Liver (tissue), 10 donors: ENCODE measurements around the gene RNU6-9. TPM values are rescaled to one million over a fixed set of nuclear protein-coding genes. Genes with fewer than 3 reads are reported as not detected.

ENCODE experiments used
- DNase-seq: peaks from one replicate; pipeline ENCODE4 v3.0.0-alpha.2; 2017; ENCODE audit warnings: low spot score
- H3K27ac ChIP-seq, 2 donors: one replicate each; pipeline ENCODE4 v1.7.0; 2013; ENCODE audit warnings: inconsistent platforms in 2 of 2, low read length in 2 of 2, control low read depth in 1 of 2, low read depth in 1 of 2, mild to moderate bottlenecking in 1 of 2
- H3K27me3 ChIP-seq, 4 donors: one replicate each; pipeline versions ENCODE4 v1.6.1 to v1.7.0; 2013; ENCODE audit warnings: low read length in 3 of 4, inconsistent platforms in 1 of 4, mild to moderate bottlenecking in 1 of 4, moderate library complexity in 1 of 4; ENCODE audit not compliant: control insufficient read depth in 4 of 4, insufficient read depth in 4 of 4
- H3K36me3 ChIP-seq, 4 donors: one replicate each; pipeline versions ENCODE4 v1.6.1 to v1.7.0; 2013; ENCODE audit warnings: low read length in 3 of 4, mild to moderate bottlenecking in 3 of 4, low read depth in 1 of 4, moderate library complexity in 1 of 4; ENCODE audit not compliant: control insufficient read depth in 4 of 4, insufficient read depth in 3 of 4
- H3K4me1 ChIP-seq, 4 donors: one replicate each; pipeline versions ENCODE4 v1.6.1 to v1.7.0; 2013; ENCODE audit warnings: low read length in 3 of 4, mild to moderate bottlenecking in 3 of 4, moderate library complexity in 1 of 4; ENCODE audit not compliant: control insufficient read depth in 4 of 4, insufficient read depth in 4 of 4
- H3K4me3 ChIP-seq, 3 donors: one replicate each; pipeline versions ENCODE4 v1.6.1 to v1.7.0; 2013; ENCODE audit warnings: low read length in 3 of 3, control low read depth in 1 of 3, low read depth in 1 of 3, mild to moderate bottlenecking in 1 of 3
- H3K9ac ChIP-seq, 2 donors: one replicate each; pipeline ENCODE4 v1.7.0; 2013; ENCODE audit warnings: low read length in 2 of 2, mild to moderate bottlenecking in 2 of 2, moderate library complexity in 2 of 2, control low read depth in 1 of 2, low read depth in 1 of 2
- H3K9me3 ChIP-seq, 4 donors: one replicate each; pipeline versions ENCODE4 v1.6.1 to v1.7.0; 2013; ENCODE audit warnings: low read length in 3 of 4; ENCODE audit not compliant: control insufficient read depth in 4 of 4
- HNF4G ChIP-seq: IDR thresholded peaks from 2 replicates; pipeline ENCODE4 v1.6.1; 2016; ENCODE audit warnings: antibody characterized with exemption
- NR2F2 ChIP-seq: IDR thresholded peaks from 2 replicates; pipeline ENCODE4 v1.6.1; 2016; ENCODE audit warnings: antibody characterized with exemption
- RAD21 ChIP-seq, 2 donors: IDR thresholded peaks; 2 replicates each; pipeline ENCODE4 v1.6.1; 2016; ENCODE audit warnings: antibody characterized with exemption in 2 of 2, mild to moderate bottlenecking in 2 of 2
- SP1 ChIP-seq: IDR thresholded peaks from 2 replicates; pipeline ENCODE4 v1.6.1; 2018; ENCODE audit warnings: antibody characterized with exemption, mild to moderate bottlenecking
- WGBS: extraction: QIAGEN DNeasy Blood & Tissue Kit; methylation state at CpG from one replicate; pipeline ENCODE4 v1.1.7; 2013; 5-methylcytosine and 5-hydroxymethylcytosine counted together
- polyA plus RNA-seq, 2 donors: library from polyadenylated mRNA; stranded (reverse) in 1 of 2; unstranded in 1 of 2; fragments of 200-250 nt in 1 of 2; fragments of >200 nt in 1 of 2; fragmentation: Nextera tagmentation in 1 of 2; extraction: Ambion mirVana in 1 of 2; gene quantifications; one replicate each; pipeline versions ENCODE4 v1.2.1 to v1.2.3, GENCODE V29; 2013 to 2015
- small RNA-seq: library from RNA; depleted of rRNA; stranded (forward); fragments of <200 nt; gene quantifications from one replicate; pipeline ENCODE3, GENCODE V24; 2014
- total RNA-seq, 2 donors: library from RNA; depleted of rRNA; stranded (reverse); fragments of >200 nt; gene quantifications; one replicate each; pipeline ENCODE4 v1.2.3, GENCODE V29; 2014
- TF ChIP-seq, protein P1 (sequence below): fragments of 150-350 bp; IDR thresholded peaks from 2 replicates; pipeline ENCODE4 v1.5.1; 2017; ENCODE audit warnings: improper control_type of control experiment, low read depth, low read length; ENCODE audit not compliant: missing input control
- TF ChIP-seq, protein P2 (sequence below): IDR thresholded peaks from 2 replicates; pipeline ENCODE4 v1.6.1; 2016; ENCODE audit warnings: antibody characterized with exemption, mild to moderate bottlenecking
- donor health status: healthy.
- donor health status: healthy.
- donor health status: healthy.
- donor health status: healthy.
- donor health status: healthy.

RNU6-9 gene
- total and polyA plus RNA-seq, 4 donors = not detected

DNA sequence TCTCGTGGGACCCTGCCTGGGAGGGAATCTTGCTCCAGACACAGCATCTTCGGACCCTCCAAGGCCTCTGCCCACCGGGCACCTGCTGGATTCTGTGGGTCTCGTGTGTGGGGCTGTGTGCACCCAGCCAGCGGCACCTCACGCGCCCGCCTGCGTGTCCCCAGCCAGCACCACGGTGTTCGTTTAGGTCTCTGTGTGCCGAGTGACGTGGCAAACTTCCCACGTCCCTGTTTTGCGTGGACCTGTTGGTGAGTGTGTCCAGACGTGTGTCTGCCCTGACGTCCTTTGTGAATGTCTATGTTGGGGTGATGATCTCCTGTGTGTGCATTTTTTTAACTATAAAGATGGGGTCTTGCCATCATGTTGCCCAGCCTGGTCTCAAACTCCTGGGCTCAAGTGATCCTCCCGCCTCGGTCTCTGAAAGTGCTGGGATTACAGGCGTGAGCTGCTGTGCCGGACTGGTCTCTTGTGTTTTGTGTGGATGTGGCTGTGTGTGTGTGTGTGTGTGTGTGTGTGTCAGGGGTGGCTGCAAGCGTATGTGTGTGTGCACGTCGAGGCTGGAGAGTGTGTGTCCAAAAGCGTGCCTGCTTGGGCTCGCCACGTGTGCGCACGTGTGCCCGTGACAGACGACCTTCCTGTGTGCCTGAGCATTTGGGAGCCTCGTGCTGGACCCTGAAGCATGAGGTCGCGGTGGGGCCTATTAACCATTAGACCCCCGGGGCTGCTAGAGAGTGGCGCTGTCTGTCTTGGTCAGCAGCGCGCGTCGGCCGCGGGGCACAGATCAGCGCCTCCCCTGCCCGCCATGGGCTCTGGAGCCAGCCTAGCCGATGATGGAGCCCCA, 48.2 kb downstream of the RNU6-9 start:
- DNase-seq = no peak
- H3K36me3 ChIP-seq = no peaks in the 10 kb centered on the region
- no peaks in the 10 kb centered on the region for H3K9me3 ChIP-seq
- peak overlapping the region in 1 of 2 donors; percentile 25 for H3K9ac ChIP-seq
- no peaks in the 10 kb centered on the region for H3K27me3 ChIP-seq
- peaks cover 18 to 33% (median 24%) of the 10 kb centered on the region in 4 donors for H3K4me1 ChIP-seq
- no peak for TF ChIP-seq NR2F2
- H3K27ac ChIP-seq = peak overlapping the region; percentile 77 to 89
- peak overlapping the region in 1 of 3 donors; percentile 37 for H3K4me3 ChIP-seq
- 69% methylated on average over 45 of the region's 45 CpGs for WGBS

GRCh38 chr19:942133-942645, 48.9 kb downstream of the RNU6-9 start:
- H3K9me3 ChIP-seq = no peaks in the 10 kb centered on the region
- 94% methylated on average over 32 of the region's 32 CpGs for WGBS
- no peak overlapping the region for H3K27ac ChIP-seq
- H3K36me3 ChIP-seq = no peaks in the 10 kb centered on the region
- peaks cover 18 to 33% (median 24%) of the 10 kb centered on the region in 4 donors for H3K4me1 ChIP-seq
- no peak for DNase-seq
- no peak overlapping the region for H3K9ac ChIP-seq
- H3K4me3 ChIP-seq = no peak overlapping the region
- no peaks in the 10 kb centered on the region for H3K27me3 ChIP-seq
- TF ChIP-seq HNF4G (no peak), SP1 (no peak), RAD21 (IDR thresholded peaks at IDR 0.05) (no peak)
- TF ChIP-seq, protein P1, sequence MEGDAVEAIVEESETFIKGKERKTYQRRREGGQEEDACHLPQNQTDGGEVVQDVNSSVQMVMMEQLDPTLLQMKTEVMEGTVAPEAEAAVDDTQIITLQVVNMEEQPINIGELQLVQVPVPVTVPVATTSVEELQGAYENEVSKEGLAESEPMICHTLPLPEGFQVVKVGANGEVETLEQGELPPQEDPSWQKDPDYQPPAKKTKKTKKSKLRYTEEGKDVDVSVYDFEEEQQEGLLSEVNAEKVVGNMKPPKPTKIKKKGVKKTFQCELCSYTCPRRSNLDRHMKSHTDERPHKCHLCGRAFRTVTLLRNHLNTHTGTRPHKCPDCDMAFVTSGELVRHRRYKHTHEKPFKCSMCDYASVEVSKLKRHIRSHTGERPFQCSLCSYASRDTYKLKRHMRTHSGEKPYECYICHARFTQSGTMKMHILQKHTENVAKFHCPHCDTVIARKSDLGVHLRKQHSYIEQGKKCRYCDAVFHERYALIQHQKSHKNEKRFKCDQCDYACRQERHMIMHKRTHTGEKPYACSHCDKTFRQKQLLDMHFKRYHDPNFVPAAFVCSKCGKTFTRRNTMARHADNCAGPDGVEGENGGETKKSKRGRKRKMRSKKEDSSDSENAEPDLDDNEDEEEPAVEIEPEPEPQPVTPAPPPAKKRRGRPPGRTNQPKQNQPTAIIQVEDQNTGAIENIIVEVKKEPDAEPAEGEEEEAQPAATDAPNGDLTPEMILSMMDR = no peak
- TF ChIP-seq, protein P2, sequence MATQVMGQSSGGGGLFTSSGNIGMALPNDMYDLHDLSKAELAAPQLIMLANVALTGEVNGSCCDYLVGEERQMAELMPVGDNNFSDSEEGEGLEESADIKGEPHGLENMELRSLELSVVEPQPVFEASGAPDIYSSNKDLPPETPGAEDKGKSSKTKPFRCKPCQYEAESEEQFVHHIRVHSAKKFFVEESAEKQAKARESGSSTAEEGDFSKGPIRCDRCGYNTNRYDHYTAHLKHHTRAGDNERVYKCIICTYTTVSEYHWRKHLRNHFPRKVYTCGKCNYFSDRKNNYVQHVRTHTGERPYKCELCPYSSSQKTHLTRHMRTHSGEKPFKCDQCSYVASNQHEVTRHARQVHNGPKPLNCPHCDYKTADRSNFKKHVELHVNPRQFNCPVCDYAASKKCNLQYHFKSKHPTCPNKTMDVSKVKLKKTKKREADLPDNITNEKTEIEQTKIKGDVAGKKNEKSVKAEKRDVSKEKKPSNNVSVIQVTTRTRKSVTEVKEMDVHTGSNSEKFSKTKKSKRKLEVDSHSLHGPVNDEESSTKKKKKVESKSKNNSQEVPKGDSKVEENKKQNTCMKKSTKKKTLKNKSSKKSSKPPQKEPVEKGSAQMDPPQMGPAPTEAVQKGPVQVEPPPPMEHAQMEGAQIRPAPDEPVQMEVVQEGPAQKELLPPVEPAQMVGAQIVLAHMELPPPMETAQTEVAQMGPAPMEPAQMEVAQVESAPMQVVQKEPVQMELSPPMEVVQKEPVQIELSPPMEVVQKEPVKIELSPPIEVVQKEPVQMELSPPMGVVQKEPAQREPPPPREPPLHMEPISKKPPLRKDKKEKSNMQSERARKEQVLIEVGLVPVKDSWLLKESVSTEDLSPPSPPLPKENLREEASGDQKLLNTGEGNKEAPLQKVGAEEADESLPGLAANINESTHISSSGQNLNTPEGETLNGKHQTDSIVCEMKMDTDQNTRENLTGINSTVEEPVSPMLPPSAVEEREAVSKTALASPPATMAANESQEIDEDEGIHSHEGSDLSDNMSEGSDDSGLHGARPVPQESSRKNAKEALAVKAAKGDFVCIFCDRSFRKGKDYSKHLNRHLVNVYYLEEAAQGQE = no peak

Small RNA genes lying within 50 kb of the gene (small RNA-seq; reads per million reads assigned to genes)
- not detected for gene RNU6-9

Other genes with a start within 250 kb of the RNU6-9 start
- gene RNF126, start 230.3 kb upstream of the RNU6-9 start, total RNA-seq = 10 to 100 TPM; 16.7 to 29.1 TPM
- 10 to 100 TPM; 19.1 to 32.7 TPM for gene RNF126, start 230.3 kb upstream of the RNU6-9 start, polyA plus RNA-seq
- 1 to 10 TPM; 5.7 to 8.4 TPM for gene FSTL3, start 217.1 kb upstream of the RNU6-9 start, total RNA-seq
- 1 to 10 TPM; 2.2 to 6.3 TPM for gene FSTL3, start 217.1 kb upstream of the RNU6-9 start, polyA plus RNA-seq
- gene PRSS57, start 198.0 kb upstream of the RNU6-9 start, total RNA-seq = 10 to 100 TPM in 1 of 2 donors, not detected in 1; 12.1 TPM
- gene PRSS57, start 198.0 kb upstream of the RNU6-9 start, polyA plus RNA-seq = under 1 TPM in 1 of 2 donors, not detected in 1; 0.10 TPM
- 1 to 10 TPM; 3.8 to 4.8 TPM for gene PALM, start 184.5 kb upstream of the RNU6-9 start, total RNA-seq
- gene PALM, start 184.5 kb upstream of the RNU6-9 start, polyA plus RNA-seq = 1 to 10 TPM in 1 of 2 donors, under 1 TPM in 1; 0.92 to 5.1 TPM
- under 1 TPM in 1 of 2 donors, not detected in 1; 0.08 TPM for gene MISP, start 142.4 kb upstream of the RNU6-9 start, total RNA-seq
- gene MISP, start 142.4 kb upstream of the RNU6-9 start, polyA plus RNA-seq = under 1 TPM in 1 of 2 donors, not detected in 1; 0.05 TPM
- 100 to 1,000 TPM in 1 of 2 donors, 10 to 100 TPM in 1; 98.1 to 147 TPM for gene PTBP1, start 96.0 kb upstream of the RNU6-9 start, total RNA-seq
- 10 to 100 TPM; 72.9 to 76.5 TPM for gene PTBP1, start 96.0 kb upstream of the RNU6-9 start, polyA plus RNA-seq
- gene PLPPR3, start 71.5 kb upstream of the RNU6-9 start, total RNA-seq = 1 to 10 TPM in 1 of 2 donors, not detected in 1; 3.1 TPM
- not detected for gene PLPPR3, start 71.5 kb upstream of the RNU6-9 start, polyA plus RNA-seq
- gene AZU1, start 65.6 kb upstream of the RNU6-9 start, total RNA-seq = 10 to 100 TPM in 1 of 2 donors, under 1 TPM in 1; 0.08 to 20.2 TPM
- gene AZU1, start 65.6 kb upstream of the RNU6-9 start, polyA plus RNA-seq = 1 to 10 TPM in 1 of 2 donors, under 1 TPM in 1; 0.24 to 1.8 TPM
- 100 to 1,000 TPM in 1 of 2 donors, under 1 TPM in 1; 0.17 to 225 TPM for gene PRTN3, start 52.5 kb upstream of the RNU6-9 start, total RNA-seq
- gene PRTN3, start 52.5 kb upstream of the RNU6-9 start, polyA plus RNA-seq = 1 to 10 TPM in 1 of 2 donors, under 1 TPM in 1; 0.67 to 2.7 TPM
- 10 to 100 TPM in 1 of 2 donors, under 1 TPM in 1; 0.17 to 37.4 TPM for gene ELANE, start 41.2 kb upstream of the RNU6-9 start, total RNA-seq
- 1 to 10 TPM in 1 of 2 donors, under 1 TPM in 1; 0.88 to 2.7 TPM for gene ELANE, start 41.2 kb upstream of the RNU6-9 start, polyA plus RNA-seq
- gene CFD, start 33.8 kb upstream of the RNU6-9 start, total RNA-seq = 10 to 100 TPM; 13.2 to 14.1 TPM
- gene CFD, start 33.8 kb upstream of the RNU6-9 start, polyA plus RNA-seq = 10 to 100 TPM in 1 of 2 donors, 1 to 10 TPM in 1; 4.5 to 20.2 TPM
- gene MED16, start 297 bp upstream of the RNU6-9 start, total RNA-seq = 10 to 100 TPM; 39.7 to 42.3 TPM
- gene MED16, start 297 bp upstream of the RNU6-9 start, polyA plus RNA-seq = 10 to 100 TPM; 30.6 to 50.5 TPM
- gene R3HDM4, start 19.7 kb downstream of the RNU6-9 start, total RNA-seq = 10 to 100 TPM; 17.4 to 72.4 TPM
- 10 to 100 TPM; 14.1 to 23.0 TPM for gene R3HDM4, start 19.7 kb downstream of the RNU6-9 start, polyA plus RNA-seq
- gene KISS1R, start 23.8 kb downstream of the RNU6-9 start, total RNA-seq = not detected
- not detected for gene KISS1R, start 23.8 kb downstream of the RNU6-9 start, polyA plus RNA-seq
- 10 to 100 TPM in 1 of 2 donors, 1 to 10 TPM in 1; 5.2 to 42.4 TPM for gene ARID3A, start 32.6 kb downstream of the RNU6-9 start, total RNA-seq
- 1 to 10 TPM in 1 of 2 donors, under 1 TPM in 1; 0.74 to 1.0 TPM for gene ARID3A, start 32.6 kb downstream of the RNU6-9 start, polyA plus RNA-seq
- gene WDR18, start 90.9 kb downstream of the RNU6-9 start, total RNA-seq = 10 to 100 TPM; 24.3 to 41.7 TPM
- 10 to 100 TPM; 33.8 to 45.3 TPM for gene WDR18, start 90.9 kb downstream of the RNU6-9 start, polyA plus RNA-seq
- under 1 TPM in 1 of 2 donors, not detected in 1; 0.05 TPM for gene GRIN3B, start 106.9 kb downstream of the RNU6-9 start, total RNA-seq
- gene GRIN3B, start 106.9 kb downstream of the RNU6-9 start, polyA plus RNA-seq = not detected
- 10 to 100 TPM; 34.3 to 80.3 TPM for gene TMEM259, start 127.6 kb downstream of the RNU6-9 start, total RNA-seq
- gene TMEM259, start 127.6 kb downstream of the RNU6-9 start, polyA plus RNA-seq = 10 to 100 TPM; 29.7 to 99.3 TPM
- not detected for gene RNU6-2, start 128.0 kb downstream of the RNU6-9 start, total RNA-seq
- not detected for gene RNU6-2, start 128.0 kb downstream of the RNU6-9 start, polyA plus RNA-seq
- gene CNN2, start 133.1 kb downstream of the RNU6-9 start, total RNA-seq = 10 to 100 TPM; 31.0 to 38.4 TPM
- gene CNN2, start 133.1 kb downstream of the RNU6-9 start, polyA plus RNA-seq = 10 to 100 TPM; 10.1 to 22.6 TPM
- gene ABCA7, start 146.6 kb downstream of the RNU6-9 start, total RNA-seq = 10 to 100 TPM in 1 of 2 donors, 1 to 10 TPM in 1; 5.3 to 60.9 TPM
- 1 to 10 TPM; 3.0 to 4.4 TPM for gene ABCA7, start 146.6 kb downstream of the RNU6-9 start, polyA plus RNA-seq
- gene ARHGAP45, start 173.7 kb downstream of the RNU6-9 start, total RNA-seq = 10 to 100 TPM; 13.6 to 27.5 TPM
- gene ARHGAP45, start 173.7 kb downstream of the RNU6-9 start, polyA plus RNA-seq = 1 to 10 TPM; 3.3 to 5.8 TPM
- 100 to 1,000 TPM in 1 of 2 donors, 10 to 100 TPM in 1; 51.8 to 168 TPM for gene POLR2E, start 201.9 kb downstream of the RNU6-9 start, total RNA-seq
- gene POLR2E, start 201.9 kb downstream of the RNU6-9 start, polyA plus RNA-seq = 100 to 1,000 TPM; 175 to 211 TPM
- gene GPX4, start 210.5 kb downstream of the RNU6-9 start, total RNA-seq = 100 to 1,000 TPM; 122 to 149 TPM
- gene GPX4, start 210.5 kb downstream of the RNU6-9 start, polyA plus RNA-seq = 100 to 1,000 TPM; 447 to 558 TPM